B cell (primary cell): ENCODE measurements around the gene VENTX.

Source experiments
- EZH2 ChIP-seq: IDR thresholded peaks from 2 replicates; pipeline ENCODE4 v1.6.1; 2012; ENCODE audit warnings: borderline replicate concordance, low read depth, mild to moderate bottlenecking, moderate library complexity, low read length; ENCODE audit not compliant: insufficient read depth, poor library complexity, severe bottlenecking
- TF ChIP-seq, protein P1 (sequence below): fragments of 200-600 bp; IDR thresholded peaks from one replicate; pipeline ENCODE4 v1.8.0; 2022; ENCODE audit warnings: antibody characterized with exemption, mild to moderate bottlenecking

GRCh38 chr10:133267293-133267692 is 29.6 kb downstream of the VENTX start:
- TF ChIP-seq, protein P1, sequence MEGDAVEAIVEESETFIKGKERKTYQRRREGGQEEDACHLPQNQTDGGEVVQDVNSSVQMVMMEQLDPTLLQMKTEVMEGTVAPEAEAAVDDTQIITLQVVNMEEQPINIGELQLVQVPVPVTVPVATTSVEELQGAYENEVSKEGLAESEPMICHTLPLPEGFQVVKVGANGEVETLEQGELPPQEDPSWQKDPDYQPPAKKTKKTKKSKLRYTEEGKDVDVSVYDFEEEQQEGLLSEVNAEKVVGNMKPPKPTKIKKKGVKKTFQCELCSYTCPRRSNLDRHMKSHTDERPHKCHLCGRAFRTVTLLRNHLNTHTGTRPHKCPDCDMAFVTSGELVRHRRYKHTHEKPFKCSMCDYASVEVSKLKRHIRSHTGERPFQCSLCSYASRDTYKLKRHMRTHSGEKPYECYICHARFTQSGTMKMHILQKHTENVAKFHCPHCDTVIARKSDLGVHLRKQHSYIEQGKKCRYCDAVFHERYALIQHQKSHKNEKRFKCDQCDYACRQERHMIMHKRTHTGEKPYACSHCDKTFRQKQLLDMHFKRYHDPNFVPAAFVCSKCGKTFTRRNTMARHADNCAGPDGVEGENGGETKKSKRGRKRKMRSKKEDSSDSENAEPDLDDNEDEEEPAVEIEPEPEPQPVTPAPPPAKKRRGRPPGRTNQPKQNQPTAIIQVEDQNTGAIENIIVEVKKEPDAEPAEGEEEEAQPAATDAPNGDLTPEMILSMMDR = no peak
- TF ChIP-seq EZH2 = no peak
